IMR-90 (cell line): ENCODE results near the gene FBN3.

Experiments used
- BHLHE40 ChIP-seq: fragments of 150-350 bp; IDR thresholded peaks from 2 replicates; pipeline ENCODE4 v1.6.1; 2016; ENCODE audit warnings: mild to moderate bottlenecking, low read depth, low read length
- CEBPB ChIP-seq: IDR thresholded peaks from 2 replicates; pipeline ENCODE4 v1.6.1; 2012; ENCODE audit warnings: low read depth, low read length, improper control_type of control experiment
- CTCF ChIP-seq: conservative IDR thresholded peaks from 2 replicates; pipeline ENCODE4 v1.5.1; 2012; ENCODE audit warnings: mild to moderate bottlenecking, low read depth, low read length, improper control_type of control experiment
- FOS ChIP-seq: fragments of 150-350 bp; IDR thresholded peaks from 2 replicates; pipeline ENCODE4 v1.6.1; 2016; ENCODE audit warnings: low read depth, low read length
- MAFK ChIP-seq: IDR thresholded peaks from 2 replicates; pipeline ENCODE4 v1.6.1; 2012; ENCODE audit warnings: low read depth, low read length, improper control_type of control experiment
- MXI1 ChIP-seq: IDR thresholded peaks from 2 replicates; pipeline ENCODE4 v1.6.1; 2012; ENCODE audit warnings: low read depth, mild to moderate bottlenecking, low read length, moderate library complexity, borderline replicate concordance
- NFE2L2 ChIP-seq: fragments of 150-350 bp; IDR thresholded peaks from 2 replicates; pipeline ENCODE4 v1.6.1; 2016; ENCODE audit warnings: low read depth, mild to moderate bottlenecking, low read length
- POLR2A ChIP-seq: IDR thresholded peaks from 2 replicates; pipeline ENCODE4 v1.6.1; 2012; ENCODE audit warnings: mild to moderate bottlenecking, low read depth, low read length
- RAD21 ChIP-seq: IDR thresholded peaks from 2 replicates; pipeline ENCODE4 v1.6.1; 2012; ENCODE audit warnings: low read length, improper control_type of control experiment
- RFX5 ChIP-seq: IDR thresholded peaks from 2 replicates; pipeline ENCODE4 v1.8.0; 2012; ENCODE audit warnings: low read depth, mild to moderate bottlenecking, low read length, moderate library complexity

- TF ChIP-seq CTCF (no peak), MAFK (no peak), RFX5 (no peak), POLR2A (no peak), BHLHE40 (no peak), MXI1 (no peak), FOS (no peak), CEBPB (no peak), RAD21 (no peak), NFE2L2 (no peak)
Measured at GRCh38 chr19:8174706-8175105, 25.3 kb upstream of the FBN3 start.
